NOMO-1 (cell line): ENCODE results near the gene SOX18.

ENCODE experiments used
- DNase-seq, 2 experiments: peaks; one replicate each; lab custom pipeline; 2025; ENCODE audit not compliant: unreplicated experiment in 2 of 2; lab: John Stamatoyannopoulos, UW

SOX18 gene

DNA sequence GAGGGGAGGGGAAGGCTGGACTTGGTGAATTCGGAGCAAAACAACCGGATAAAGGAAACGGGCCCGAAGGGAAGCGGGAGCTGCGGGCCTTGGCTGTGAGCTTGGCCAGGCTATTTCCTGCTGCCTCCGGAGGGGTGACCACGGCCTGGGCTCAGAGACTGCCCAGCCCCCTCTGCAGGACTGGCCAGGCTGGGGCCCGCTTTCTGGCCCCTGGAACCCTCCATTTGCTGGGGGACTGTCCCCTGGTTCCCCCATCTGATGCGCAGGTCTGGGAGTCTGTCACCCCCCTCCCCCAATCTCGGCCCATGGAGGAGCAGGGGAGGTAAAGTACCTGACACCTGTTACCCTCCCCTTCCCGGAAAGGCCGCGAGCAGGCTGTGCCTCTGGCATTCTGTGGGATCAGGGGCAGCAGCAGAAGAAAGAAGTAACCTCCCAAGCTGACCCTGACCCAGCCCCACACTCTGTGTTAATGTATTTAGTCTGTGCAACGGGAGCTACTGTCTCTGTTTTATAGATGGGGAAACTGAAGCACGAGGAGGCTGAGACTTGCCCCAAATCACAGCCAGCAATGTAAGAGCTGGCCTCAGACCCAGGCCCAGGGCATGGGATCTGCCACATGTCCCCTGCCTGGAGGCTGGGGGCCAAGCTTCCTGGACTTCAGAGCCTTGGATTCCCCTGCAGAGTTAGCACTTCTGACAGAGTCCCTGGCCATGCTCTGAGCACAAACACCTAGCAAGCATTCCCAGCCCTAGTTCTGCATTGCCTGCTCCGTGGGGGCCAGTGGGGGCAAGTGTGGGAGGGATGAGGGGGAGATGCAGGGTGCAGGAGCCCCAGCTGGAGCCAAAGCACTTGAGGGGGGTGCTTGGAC is 9.9 kb downstream of the SOX18 start:
- no peak for DNase-seq

DNA sequence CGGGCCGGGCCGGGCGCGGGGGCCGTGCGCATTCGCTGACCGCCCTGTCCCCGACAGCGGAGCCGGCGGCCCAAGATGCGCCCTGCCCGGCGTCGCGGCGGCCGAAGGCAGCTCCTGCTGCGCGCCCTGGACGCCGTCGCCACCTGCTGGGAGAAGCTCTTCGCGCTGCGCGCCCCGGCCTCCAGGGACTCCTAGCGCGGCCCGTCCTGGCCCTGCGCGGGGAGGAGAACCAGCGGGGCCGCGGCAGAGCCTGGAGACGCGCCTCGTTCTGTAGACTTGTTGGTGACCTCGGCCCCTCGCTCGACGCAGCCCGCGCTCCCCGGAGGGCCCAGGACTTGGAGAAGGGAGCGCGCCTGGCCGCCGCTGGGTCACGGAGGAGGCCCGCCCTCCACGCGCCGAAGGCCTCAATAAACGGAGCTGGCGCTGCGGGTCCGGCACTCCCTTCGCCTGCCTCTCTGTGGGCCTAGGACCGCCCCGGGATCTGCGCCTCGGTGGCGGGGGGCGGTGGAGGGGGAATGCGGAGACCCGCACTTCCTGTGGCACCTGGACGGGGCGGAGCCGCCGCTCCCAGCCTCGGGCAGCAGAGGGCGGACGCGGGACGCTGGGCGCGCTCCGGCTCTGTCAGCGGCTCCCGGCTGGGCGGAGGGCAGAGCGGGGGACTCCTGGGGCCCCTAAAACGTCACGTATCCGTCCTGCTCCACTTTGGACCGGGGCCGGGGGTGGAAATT is 10.7 kb downstream of the SOX18 start:
- peak; percentile 63 to 75 for DNase-seq

DNA sequence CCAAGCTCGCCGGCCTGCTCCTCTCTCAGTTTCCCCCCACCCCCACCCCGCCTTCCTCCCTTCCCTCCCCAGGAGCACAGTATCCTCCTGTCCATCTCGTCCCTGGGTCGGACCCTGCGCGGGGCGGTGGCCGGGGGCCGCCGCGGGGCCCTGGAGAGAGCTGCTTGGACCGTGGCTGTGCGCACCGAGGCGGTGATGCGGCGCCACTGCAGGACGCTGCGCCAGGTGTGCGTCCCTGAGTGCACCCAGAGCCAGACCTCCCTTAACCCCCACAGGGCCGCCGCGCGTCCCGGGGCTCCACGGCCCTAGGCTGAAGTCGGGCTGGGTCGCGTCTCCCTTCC is 11.2 kb downstream of the SOX18 start:
- no peak for DNase-seq

DNA sequence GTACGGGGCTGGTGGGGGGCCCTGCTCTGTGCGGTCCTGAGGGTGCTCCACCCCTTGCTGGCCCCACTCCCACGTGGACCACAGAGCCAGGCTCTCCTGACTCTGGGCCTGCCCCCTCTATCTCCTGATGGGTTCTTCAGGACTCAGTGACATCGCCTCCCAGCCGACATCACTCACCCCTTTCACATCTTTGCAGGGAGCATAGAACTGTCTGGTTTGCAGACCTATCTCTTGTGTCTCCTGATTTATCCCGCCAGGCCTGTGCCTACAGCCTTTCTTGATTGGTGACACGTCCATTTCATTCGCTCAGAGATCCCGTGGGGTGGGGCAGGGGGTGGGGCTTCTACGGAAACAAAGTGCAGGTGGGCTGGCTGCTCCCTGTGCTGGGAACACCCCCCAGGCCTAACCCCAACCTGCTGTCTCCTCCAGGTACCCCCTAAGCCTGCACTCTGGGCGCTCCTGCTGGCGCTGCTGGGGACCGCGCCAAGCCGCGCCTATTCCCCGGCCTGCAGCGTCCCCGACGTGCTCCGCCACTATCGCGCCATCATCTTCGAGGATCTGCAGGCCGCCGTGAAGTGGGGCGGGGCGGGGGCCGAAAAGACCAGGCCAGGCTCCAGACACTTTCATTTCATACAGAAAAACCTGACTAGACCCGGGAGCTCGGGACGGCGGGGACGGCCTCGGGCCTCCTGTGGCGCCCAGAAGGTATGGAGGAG is 11.8 kb downstream of the SOX18 start:
- DNase-seq = no peak

DNA sequence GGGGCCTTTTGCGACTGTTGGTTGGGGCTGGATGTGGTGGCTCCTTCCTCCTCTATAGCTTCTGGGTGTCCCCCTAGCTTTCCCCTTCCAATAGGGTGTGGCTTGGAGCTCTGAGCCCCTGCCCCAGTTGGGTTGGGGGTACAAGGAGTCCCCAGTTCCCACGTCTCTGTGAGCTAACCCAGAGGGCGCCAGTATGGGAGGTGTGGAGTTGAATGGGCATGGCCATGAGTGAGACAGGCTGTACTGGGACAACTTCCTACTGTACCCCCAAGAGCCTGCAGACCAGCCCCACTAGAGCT is 12.3 kb downstream of the SOX18 start:
- DNase-seq = no peak

DNA sequence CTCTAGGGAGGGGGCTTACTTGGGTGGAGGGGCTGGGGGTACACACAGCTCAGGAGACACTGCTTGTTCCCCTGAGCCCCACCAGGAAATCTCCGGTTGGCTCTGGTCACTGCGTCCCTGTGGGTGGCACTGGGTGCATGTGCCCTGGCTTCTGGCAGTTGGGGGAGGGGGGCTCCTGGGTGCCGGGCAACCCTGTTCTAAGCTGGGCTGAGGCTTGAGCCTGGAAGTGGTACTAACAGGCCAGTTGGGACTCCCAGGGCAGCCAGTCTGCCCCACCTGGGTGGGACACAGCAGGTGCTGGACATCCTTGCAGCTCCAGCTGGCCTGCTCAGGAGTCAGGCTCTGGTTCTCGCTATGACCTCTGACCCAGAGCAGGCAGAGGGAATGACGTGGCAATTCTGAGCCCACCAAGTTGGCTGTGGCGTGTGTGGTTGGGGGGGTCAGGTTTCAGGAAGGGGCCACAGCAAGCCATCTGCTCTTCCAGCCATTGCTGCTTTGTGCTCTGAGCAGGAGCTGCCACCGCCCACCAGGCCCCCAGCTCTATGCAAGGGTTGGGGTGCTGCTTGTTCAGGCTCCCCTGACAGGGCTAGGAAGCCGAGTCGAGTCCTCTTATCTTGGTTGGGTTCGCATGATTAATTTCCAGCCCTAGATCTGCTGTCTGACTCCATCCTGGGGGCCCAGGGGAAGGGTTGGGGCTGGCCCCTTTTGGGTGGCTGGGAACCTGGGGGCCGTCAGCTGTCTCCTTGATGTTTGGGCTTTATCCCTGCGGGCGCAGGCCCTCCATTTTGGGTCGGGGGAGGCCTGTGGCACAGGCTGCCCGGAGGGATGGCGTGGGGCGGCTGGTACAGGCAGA is 12.9 kb downstream of the SOX18 start:
- DNase-seq = no peak

DNA sequence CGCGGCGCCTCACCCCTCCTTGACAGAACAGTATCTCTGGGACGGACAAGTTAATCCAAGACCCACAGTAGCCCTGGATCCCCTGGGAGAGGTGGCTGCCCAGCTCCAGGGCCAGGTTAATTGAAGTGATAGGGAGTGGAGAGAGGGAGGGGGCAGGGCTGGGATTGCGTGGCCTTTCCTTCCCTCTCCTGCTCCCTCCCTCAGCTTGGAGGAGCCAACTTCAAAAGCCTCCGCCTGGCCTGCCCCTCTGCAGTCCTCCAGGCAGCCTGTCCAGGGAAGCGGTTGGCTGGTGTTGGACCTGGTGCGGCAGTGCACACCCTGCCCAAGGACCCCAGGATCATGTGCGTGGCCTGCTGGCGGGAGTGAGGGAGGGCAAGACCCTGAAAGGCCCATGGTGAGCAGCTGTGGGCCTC is 13.5 kb downstream of the SOX18 start, which contains the start of gene C20orf204:
Gene C20orf204 (plus strand): TSS at position 250 of the 413 bp plus-strand sequence. CDS start 142 bp downstream, at position 392.
- no peak for DNase-seq

DNA sequence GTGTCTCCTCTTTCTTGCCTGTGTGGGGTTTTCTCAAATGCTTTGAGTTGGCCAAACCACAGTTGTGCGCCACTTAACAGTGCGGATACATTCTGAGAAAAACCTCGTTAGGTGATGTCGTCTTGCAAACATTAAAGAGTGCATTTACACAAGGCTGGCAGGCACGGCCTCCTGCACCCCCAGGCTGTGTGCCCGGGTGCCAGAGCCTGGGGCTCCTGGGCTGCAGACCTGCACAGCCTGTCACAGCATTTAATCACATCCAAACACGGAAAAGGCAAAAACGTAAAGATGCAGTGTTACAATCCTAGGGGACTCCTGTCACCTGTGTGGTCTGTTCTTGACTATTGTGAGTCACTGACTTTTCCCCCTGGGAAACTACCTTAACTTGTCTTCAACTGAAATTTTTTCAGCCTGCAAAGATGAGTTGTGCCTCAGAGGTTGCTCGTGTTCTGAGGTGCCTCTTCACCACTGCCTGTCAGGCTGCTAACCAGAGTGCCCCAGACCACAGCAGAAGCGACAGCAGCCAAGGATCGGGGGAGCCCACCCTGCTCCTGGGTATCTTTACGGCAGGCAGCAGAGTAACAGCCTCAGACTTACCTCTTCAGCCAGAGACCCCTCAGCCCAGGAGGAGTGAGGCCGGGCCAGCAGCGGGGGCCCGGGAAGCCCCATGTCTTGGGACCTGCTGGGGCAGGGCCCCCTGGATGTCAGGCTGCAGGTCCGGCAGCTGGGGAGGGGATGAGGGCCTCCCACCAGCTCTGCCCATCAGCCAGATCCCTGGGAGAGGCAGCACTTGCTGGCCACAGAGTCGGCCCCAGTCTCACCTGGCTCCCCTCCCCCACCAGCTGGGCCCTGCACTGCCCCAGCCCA is 14.1 kb downstream of the SOX18 start:
- no peak for DNase-seq

DNA sequence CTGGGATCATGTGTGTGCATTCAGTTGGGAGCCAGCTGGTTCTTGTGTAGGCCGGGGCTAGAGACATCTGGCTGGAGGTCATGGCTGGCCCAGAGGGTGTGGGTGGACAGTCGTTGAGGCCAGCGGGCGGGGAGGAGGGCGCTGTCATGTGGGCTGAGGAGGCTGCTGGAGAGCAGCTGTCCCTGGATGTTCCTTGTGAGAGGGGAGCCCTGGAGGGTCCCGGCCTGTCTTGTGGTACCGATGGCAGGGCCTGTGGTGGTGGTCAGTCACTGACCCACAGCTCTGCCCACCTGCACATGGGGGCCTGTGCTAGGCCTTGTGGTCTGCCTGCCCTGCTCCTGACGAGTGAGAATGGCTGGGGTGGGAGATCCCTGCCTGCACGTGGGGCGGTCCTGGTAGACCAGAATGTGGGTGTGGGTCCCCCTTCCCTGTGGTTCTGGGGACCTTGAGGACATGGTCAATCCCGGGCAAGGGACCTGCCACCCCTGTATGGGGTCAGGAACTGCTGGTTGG is 15.4 kb downstream of the SOX18 start:
- no peak for DNase-seq

DNA sequence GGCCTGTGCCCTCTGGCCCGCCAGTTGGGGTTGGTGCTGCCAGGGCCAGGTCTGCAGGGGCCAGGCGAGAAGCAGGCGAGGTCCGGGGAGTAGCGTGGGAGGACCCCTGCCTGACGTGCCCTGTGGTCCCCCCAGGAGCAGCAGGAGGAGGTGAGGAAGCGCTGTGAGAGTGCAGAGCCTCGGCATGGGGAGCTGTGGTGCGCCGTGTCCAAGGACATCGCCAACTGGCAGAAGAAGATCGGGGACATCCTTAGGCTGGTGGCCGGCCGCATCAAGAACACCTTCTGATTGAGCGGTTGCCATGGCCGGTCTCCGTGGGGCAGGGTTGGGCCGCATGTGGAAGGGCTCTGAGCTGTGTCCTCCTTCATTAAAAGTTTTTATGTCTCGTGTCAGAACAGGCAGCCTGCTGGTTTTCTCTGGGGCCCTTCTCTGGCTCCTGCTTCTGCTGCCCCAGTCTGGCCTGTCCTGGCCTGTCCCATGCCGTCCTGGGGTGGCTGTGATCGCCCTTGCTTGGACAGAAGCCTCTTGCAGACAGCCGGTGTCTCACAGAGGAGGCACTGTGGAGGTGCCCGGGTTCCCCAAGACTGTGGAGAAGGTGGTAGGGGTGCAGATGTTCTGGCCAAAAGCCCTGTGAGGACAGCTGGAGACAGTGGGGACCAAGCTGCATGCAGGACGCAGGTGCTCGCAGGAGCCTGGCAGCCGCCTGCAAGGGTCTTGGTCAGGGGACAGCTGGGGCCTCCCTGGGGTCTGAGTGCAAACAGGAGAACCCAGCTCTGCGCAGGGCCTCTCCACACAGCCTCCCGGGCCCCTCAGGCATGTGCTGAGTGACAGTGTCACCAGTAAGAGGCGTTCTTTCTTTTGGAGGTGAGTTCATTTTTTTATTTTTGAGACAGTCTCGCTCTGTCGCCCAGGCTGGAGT is 16.5 kb downstream of the SOX18 start:
- DNase-seq = no peak

DNA sequence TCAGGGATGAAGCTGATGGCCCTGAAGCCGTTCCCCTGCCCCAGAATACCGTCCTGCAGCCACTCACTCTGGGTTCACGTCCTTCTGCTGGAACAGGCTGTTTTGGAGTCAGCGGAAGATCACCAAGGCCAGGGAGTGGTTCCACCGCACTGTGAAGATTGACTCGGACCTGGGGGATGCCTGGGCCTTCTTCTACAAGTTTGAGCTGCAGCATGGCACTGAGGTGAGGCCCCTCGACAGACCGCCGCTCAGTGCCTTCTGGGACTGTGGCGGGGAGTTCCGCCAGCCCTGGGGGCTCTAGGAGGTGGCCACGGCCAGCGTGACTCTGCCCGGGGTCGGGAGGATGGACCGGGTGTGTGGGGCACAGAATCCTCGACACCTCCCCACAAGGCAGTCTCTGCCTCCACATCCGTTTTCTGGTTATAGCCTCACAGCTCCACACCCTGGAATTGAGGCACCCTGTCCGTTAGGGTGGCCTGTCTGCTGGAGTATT is 17.6 kb downstream of the SOX18 start:
- no peak for DNase-seq

DNA sequence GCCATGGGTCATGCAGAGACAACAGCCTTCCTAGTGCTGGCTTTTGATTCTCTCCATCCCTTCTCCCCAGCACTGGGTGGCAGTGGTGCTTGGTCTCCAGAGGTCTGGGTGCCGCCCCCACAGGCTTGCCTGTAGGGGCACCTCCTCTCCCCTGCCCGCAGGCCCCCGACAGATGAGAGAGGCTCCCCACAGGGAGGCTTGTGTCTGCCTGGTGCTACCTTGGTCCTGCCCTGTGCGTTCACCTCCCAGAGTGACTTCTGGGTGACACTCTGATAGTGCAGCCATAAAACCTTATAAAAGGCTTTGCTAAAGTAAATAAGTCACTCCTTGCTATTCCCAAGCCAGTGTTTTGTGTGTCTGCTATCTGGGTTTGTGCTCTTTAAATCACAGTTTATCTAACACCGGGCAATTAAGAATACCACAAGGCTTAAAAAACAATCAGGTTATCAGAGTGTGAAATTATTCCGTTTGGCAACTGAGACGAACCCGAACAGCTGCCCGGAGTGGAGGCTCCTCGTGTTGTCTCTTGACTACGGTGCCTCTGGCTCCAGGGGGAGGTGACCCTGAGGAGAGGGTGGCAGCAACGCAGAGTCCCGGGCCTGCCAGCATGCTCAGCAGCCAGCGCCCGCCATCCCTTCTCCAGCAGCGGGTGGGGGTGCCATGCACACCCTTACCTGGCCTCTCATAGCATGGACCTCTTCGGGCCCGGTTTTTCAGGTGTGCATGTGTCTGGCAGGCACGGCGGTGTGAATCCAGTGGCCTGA is 18.9 kb downstream of the SOX18 start:
- no peak for DNase-seq

DNA sequence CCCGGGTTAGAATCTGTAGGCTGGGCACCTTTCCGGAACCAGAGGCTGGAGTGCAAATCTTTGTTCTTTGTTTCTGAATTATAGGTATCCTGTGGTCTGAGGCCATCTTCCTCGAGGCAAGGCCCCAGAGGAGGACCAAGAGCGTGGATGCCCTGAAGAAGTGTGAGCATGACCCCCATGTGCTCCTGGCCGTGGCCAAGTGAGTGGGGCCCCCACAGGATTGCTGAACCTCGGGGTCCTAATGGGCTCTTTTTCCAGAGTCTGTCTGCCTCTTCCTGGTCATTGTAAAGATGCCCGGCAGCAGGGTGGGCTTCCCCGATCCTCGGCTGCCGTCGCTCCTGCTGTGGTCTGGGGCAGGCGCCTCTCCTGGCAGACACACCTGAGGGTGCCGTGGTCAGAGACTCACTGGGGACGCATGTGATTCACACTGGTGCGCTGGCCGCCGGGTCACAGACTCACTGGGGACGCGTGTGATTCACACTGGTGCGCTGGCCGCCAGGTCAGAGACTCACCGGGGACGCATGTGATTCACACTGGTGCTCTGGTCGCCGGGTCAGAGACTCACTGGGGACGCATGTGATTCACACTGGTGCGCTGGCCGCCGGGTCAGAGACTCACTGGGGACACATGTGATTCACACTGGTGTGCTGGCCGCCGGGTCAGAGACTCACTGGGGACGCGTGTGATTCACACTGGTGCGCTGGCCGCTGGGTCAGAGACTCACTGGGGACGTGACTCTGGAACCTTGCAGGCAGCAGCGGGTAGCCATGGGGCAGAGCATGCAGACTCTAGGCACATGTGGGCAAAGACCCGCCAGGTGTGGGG is 19.9 kb downstream of the SOX18 start:
- no peak for DNase-seq

DNA sequence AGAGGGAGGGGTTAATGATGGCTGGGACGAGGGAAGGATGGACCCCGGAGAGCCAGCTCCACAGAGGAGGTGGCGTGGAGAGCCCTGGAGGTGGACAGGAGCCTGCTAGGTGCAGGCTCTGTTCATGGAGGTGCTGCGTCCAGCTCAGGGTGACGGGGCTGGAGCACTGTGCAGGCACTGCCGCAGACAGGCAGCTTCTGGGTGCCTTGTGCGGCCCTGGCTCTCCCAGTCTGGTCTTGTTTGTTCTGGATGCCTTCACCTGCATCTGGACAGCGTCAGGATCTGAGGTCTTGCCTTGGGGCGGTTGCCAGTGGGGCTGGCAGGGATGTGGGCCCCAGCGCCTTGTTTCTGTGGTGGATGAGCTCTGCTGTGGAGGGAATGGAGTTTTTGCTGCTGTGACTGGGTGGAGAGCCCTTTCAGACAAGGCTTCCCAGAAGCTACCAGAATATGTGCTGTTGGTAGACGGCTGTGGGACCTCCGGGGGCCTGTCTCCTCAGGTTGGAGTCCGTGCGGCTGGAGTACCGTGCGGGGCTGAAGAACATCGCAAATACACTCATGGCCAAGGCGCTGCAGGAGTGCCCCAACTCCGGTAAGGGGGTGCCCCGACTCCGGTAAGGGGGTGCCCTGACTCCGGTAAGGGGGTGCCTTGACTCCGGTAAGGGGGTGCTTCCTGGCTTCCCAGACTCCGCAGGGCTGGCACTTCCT is 21.3 kb downstream of the SOX18 start:
- no peak for DNase-seq

DNA sequence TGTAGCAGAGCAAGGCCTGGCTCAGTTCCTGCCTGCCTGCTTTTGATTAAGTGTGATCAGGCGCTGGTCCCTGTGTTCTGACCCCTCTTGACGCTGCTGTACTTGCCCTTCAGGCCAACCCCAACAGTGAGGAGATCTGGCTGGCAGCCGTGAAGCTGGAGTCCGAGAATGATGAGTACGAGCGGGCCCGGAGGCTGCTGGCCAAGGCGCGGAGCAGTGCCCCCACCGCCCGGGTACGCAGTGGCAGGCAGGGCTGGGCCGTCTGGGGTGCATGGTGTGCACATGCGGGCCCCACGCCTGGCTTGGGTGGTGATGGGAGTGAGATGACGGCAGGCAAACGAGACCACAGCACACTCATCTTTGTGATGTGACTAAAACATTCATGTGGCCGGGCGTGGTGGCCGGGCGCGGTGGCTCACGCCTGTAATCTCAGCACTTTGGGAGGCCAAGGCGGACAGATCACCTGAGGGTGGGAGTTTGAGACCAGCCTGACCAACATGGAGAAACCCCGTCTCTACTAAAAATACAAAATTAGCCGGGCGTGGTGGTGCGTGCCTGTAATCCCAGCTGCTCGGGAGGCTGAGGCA is 23.5 kb downstream of the SOX18 start:
- no peak for DNase-seq
